ENCODE data around the gene EEF1A1. TPM values are rescaled to one million over a fixed set of nuclear protein-coding genes. Genes with fewer than 3 reads are reported as not detected.
"Not testable (repeated sequence)": the region's sequence is repeated elsewhere in the genome, so short reads cannot be mapped to it uniquely, and the experiment has no call there.

EEF1A1 gene
- total RNA-seq, 1 experiment from 2014 or later = 13,507 TPM

- no peaks in the 10 kb centered on the region for H3K27me3 Mint-ChIP-seq (ENCODE audit: insufficient read depth, unreplicated experiment)
- DNase-seq (ENCODE audit: unreplicated experiment) = peak; percentile 12
- no peaks in the 10 kb centered on the region for H3K9me3 Mint-ChIP-seq (ENCODE audit: unreplicated experiment)
- peaks cover 7% of the 10 kb centered on the region for H3K4me1 Mint-ChIP-seq (ENCODE audit: insufficient read depth, unreplicated experiment)
- TF ChIP-seq CTCF (IDR thresholded peaks at IDR 0.05; ENCODE audit: unreplicated experiment) = no peak
- no peak overlapping the region for H3K4me3 Mint-ChIP-seq (ENCODE audit: unreplicated experiment)
- H3K27ac Mint-ChIP-seq (ENCODE audit: low read depth, unreplicated experiment) = no peak overlapping the region
- H3K36me3 Mint-ChIP-seq (ENCODE audit: insufficient read depth, unreplicated experiment) = peaks cover 56% of the 10 kb centered on the region
- CTCF ChIA-PET = interaction anchor here (2.4 to 6.5 kb wide), 2 partner anchors 99 to 141 kb away, joined by 12 to 108 read pairs; no protein-coding TSS in a partner anchor
- POLR2A ChIA-PET = interaction anchor here (0.7 to 12.5 kb wide), 5 partner anchors 50 to 141 kb away, joined by 3 to 196 read pairs (median 27); partner anchors contain the start of genes MTO1 and SLC17A5
- intact Hi-C loops (cut with micrococcal nuclease) = no loop called here
- BruUV-seq (replicated peaks) = no TSS peak
Observed at GRCh38 chr6:73511796-73512195, 9.0 kb downstream of the EEF1A1 start.

GRCh38 chr6:73509851-73510250, 11.0 kb downstream of the EEF1A1 start:
- H3K36me3 Mint-ChIP-seq (ENCODE audit: insufficient read depth, unreplicated experiment) = peaks cover 36% of the 10 kb centered on the region
- BruUV-seq (replicated peaks) = no TSS peak
- H3K4me1 Mint-ChIP-seq (ENCODE audit: insufficient read depth, unreplicated experiment) = no peaks in the 10 kb centered on the region
- no peak overlapping the region for H3K4me3 Mint-ChIP-seq (ENCODE audit: unreplicated experiment)
- no peaks in the 10 kb centered on the region for H3K9me3 Mint-ChIP-seq (ENCODE audit: unreplicated experiment)
- no peak overlapping the region for H3K27ac Mint-ChIP-seq (ENCODE audit: low read depth, unreplicated experiment)
- intact Hi-C loops (cut with micrococcal nuclease) = loop anchor here (10.0 kb wide), 1 partner anchor 225 kb away; no protein-coding TSS in a partner anchor
- ChIA-PET POLR2A (interaction anchor here (0.9 to 6.3 kb wide), 6 partner anchors 48 to 143 kb away, joined by 3 to 32 read pairs (median 4); partner anchors contain the start of gene MTO1), CTCF (interaction anchor here (0.6 to 0.7 kb wide), 2 partner anchors 27 to 97 kb away, joined by 3 read pairs; no protein-coding TSS in a partner anchor)
- TF ChIP-seq CTCF (IDR thresholded peaks at IDR 0.05; ENCODE audit: unreplicated experiment) = no peak
- DNase-seq (ENCODE audit: unreplicated experiment) = no peak
- no peaks in the 10 kb centered on the region for H3K27me3 Mint-ChIP-seq (ENCODE audit: insufficient read depth, unreplicated experiment)

GRCh38 chr6:73508776-73509175, 12.1 kb downstream of the EEF1A1 start:
- no peak for TF ChIP-seq CTCF (IDR thresholded peaks at IDR 0.05; ENCODE audit: unreplicated experiment)
- intact Hi-C loops (cut with micrococcal nuclease) = loop anchor here (10.0 kb wide), 1 partner anchor 224 kb away; no protein-coding TSS in a partner anchor
- POLR2A ChIA-PET = interaction anchor here (0.8 to 1.4 kb wide), 5 partner anchors 11 to 138 kb away, joined by 3 to 5 read pairs (median 4); partner anchors contain the start of gene MTO1

GRCh38 chr6:73506246-73506645, 14.6 kb downstream of the EEF1A1 start:
- no peak overlapping the region for H3K27ac Mint-ChIP-seq (ENCODE audit: low read depth, unreplicated experiment)
- TF ChIP-seq CTCF (IDR thresholded peaks at IDR 0.05; ENCODE audit: unreplicated experiment) = no peak
- DNase-seq (ENCODE audit: unreplicated experiment) = no peak
- CTCF ChIA-PET = no interaction called here
- no peak overlapping the region for H3K4me3 Mint-ChIP-seq (ENCODE audit: unreplicated experiment)
- BruUV-seq (replicated peaks) = no TSS peak
- H3K36me3 Mint-ChIP-seq (ENCODE audit: insufficient read depth, unreplicated experiment) = peaks cover 37% of the 10 kb centered on the region
- no peaks in the 10 kb centered on the region for H3K27me3 Mint-ChIP-seq (ENCODE audit: insufficient read depth, unreplicated experiment)
- POLR2A ChIA-PET = no interaction called here
- H3K9me3 Mint-ChIP-seq (ENCODE audit: unreplicated experiment) = no peaks in the 10 kb centered on the region
- H3K4me1 Mint-ChIP-seq (ENCODE audit: insufficient read depth, unreplicated experiment) = no peaks in the 10 kb centered on the region
- intact Hi-C loops (cut with micrococcal nuclease) = loop anchor here (10.0 kb wide), 1 partner anchor 221 kb away; no protein-coding TSS in a partner anchor

More at GRCh38 chr6:73508776-73509175, 12.1 kb downstream of the EEF1A1 start:
- no peak for DNase-seq (ENCODE audit: unreplicated experiment)
- BruUV-seq (replicated peaks) = no TSS peak
- Mint-ChIP-seq H3K27ac (ENCODE audit: low read depth, unreplicated experiment) (no peak overlapping the region), H3K4me1 (ENCODE audit: insufficient read depth, unreplicated experiment) (no peaks in the 10 kb centered on the region), H3K4me3 (ENCODE audit: unreplicated experiment) (no peak overlapping the region), H3K36me3 (ENCODE audit: insufficient read depth, unreplicated experiment) (peaks cover 31% of the 10 kb centered on the region), H3K9me3 (ENCODE audit: unreplicated experiment) (no peaks in the 10 kb centered on the region), H3K27me3 (ENCODE audit: insufficient read depth, unreplicated experiment) (no peaks in the 10 kb centered on the region)
- CTCF ChIA-PET = interaction anchor here (1.4 kb wide), 2 partner anchors 9 to 103 kb away, joined by 4 to 7 read pairs; no protein-coding TSS in a partner anchor

GRCh38 chr6:73505705-73506104, 15.1 kb downstream of the EEF1A1 start:
- intact Hi-C loops (cut with micrococcal nuclease) = loop anchor here (10.0 kb wide), 1 partner anchor 221 kb away; no protein-coding TSS in a partner anchor
- CTCF ChIA-PET; DNase-seq (ENCODE audit: unreplicated experiment); BruUV-seq (replicated peaks); H3K4me3 Mint-ChIP-seq (ENCODE audit: unreplicated experiment); H3K27ac Mint-ChIP-seq (ENCODE audit: low read depth, unreplicated experiment); H3K4me1 Mint-ChIP-seq (ENCODE audit: insufficient read depth, unreplicated experiment); H3K9me3 Mint-ChIP-seq (ENCODE audit: unreplicated experiment); H3K27me3 Mint-ChIP-seq (ENCODE audit: insufficient read depth, unreplicated experiment): not testable (repeated sequence)
- H3K36me3 Mint-ChIP-seq (ENCODE audit: insufficient read depth, unreplicated experiment) = peaks cover 39% of the 10 kb centered on the region
- POLR2A ChIA-PET = interaction anchor here (1.1 to 2.1 kb wide), 2 partner anchors 8 to 44 kb away, joined by 4 read pairs; partner anchors contain the start of gene MTO1
